CD4-positive, alpha-beta T cell (primary cell): ENCODE measurements around the gene RIOK2. TPM values are rescaled to one million over a fixed set of nuclear protein-coding genes. Genes with fewer than 3 reads are reported as not detected.

Source experiments
- ATAC-seq: fragments of 200-7000 bp; cut with Tn5 transposase; one replicate; pipeline ENCODE4 v1.10.0; 2022; ENCODE audit warnings: mild to moderate bottlenecking; ENCODE audit not compliant: poor library complexity
- CTCF ChIA-PET: fragments of 350-600 bp; sonication (Branson Sonifier 250); formaldehyde crosslinking; loops from one replicate; lab custom pipeline; 2021; ENCODE audit warnings: antibody characterized with exemption, inconsistent platforms; lab: Charles Lee
- POLR2A ChIA-PET: fragments of 350-600 bp; sonication (Branson Sonifier 250); formaldehyde crosslinking; loops from one replicate; lab custom pipeline; 2021; ENCODE audit warnings: antibody characterized with exemption, inconsistent platforms; lab: Charles Lee
- DNase-seq, 14 experiments: peaks; one replicate each; pipeline ENCODE4 v3.0.0-alpha.2; 2013 to 2020; ENCODE audit warnings: mixed read lengths in 2 of 14
- H3K27ac ChIP-seq, 2 donors: one replicate each; pipeline versions ENCODE4 v1.5.1 to v1.7.0; 2013; ENCODE audit warnings: low read length in 2 of 2, low read depth in 1 of 2, mild to moderate bottlenecking in 1 of 2
- H3K27me3 ChIP-seq, 2 experiments: 1 replicate in 1 of 2; 2 replicates in 1 of 2; pipeline versions ENCODE4 v1.6.1 to v1.7.0; 2013; ENCODE audit warnings: low read length in 2 of 2, control low read depth in 1 of 2, mild to moderate bottlenecking in 1 of 2, moderate library complexity in 1 of 2; ENCODE audit not compliant: insufficient read depth in 2 of 2, control insufficient read depth in 1 of 2
- H3K36me3 ChIP-seq: one replicate; pipeline ENCODE4 v1.6.1; 2013; ENCODE audit warnings: low read length, control low read depth; ENCODE audit not compliant: insufficient read depth
- H3K4me1 ChIP-seq: one replicate; pipeline ENCODE4 v1.6.1; 2013; ENCODE audit warnings: low read length, control low read depth; ENCODE audit not compliant: insufficient read depth
- H3K4me3 ChIP-seq: one replicate; pipeline ENCODE4 v1.5.1; 2013; ENCODE audit warnings: mild to moderate bottlenecking, low read length, moderate library complexity
- H3K9me3 ChIP-seq, 2 experiments: 1 replicate in 1 of 2; 2 replicates in 1 of 2; pipeline versions ENCODE4 v1.6.1 to v1.7.0; 2013; ENCODE audit warnings: low read length in 2 of 2, mild to moderate bottlenecking in 2 of 2, control low read depth in 1 of 2, moderate library complexity in 1 of 2; ENCODE audit not compliant: control insufficient read depth in 1 of 2, insufficient read depth in 1 of 2
- H3K27ac Mint-ChIP-seq: one replicate; pipeline ENCODE4 v1.8.0; 2020; ENCODE audit warnings: mixed read lengths
- H3K27me3 Mint-ChIP-seq: one replicate; pipeline ENCODE4 v1.8.0; 2021; ENCODE audit warnings: mixed read lengths
- H3K36me3 Mint-ChIP-seq: one replicate; pipeline ENCODE4 v1.8.0; 2021; ENCODE audit warnings: low read depth, mixed read lengths
- H3K4me1 Mint-ChIP-seq: one replicate; pipeline ENCODE4 v1.8.0; 2021; ENCODE audit warnings: low read depth, mixed read lengths
- H3K4me3 Mint-ChIP-seq: one replicate; pipeline ENCODE4 v1.8.0; 2020; ENCODE audit warnings: mild to moderate bottlenecking, mixed read lengths
- H3K9me3 Mint-ChIP-seq: one replicate; pipeline ENCODE4 v1.8.0; 2020; ENCODE audit warnings: mixed read lengths
- intact Hi-C, 2 experiments: fragments of 100-400 bp; cut with DNase I in 1 of 2; cut with micrococcal nuclease in 1 of 2; formaldehyde crosslinking; loops; one replicate each; pipeline versions ENCODE4 v1.15.1 to v1.9.0; 2023 to 2025; cut with DNase I, micrococcal nuclease
- total RNA-seq, 174 experiments: library from RNA in 2 of 174; stranded (reverse) in 2 of 174; gene quantifications; one replicate each; pipeline ENCODE4 v1.2.3 and lab custom pipeline; 2021 to 2026
- TF ChIP-seq, protein P1 (sequence below): fragments of 200-600 bp; IDR thresholded peaks from one replicate; pipeline ENCODE4 v1.8.0; 2022; ENCODE audit warnings: antibody characterized with exemption, mild to moderate bottlenecking

RIOK2 gene
- total RNA-seq, 2 experiments from 2014 or later: 25.1 to 26.0 TPM

- no peaks in the 10 kb centered on the region for H3K4me1 ChIP-seq
- Mint-ChIP-seq H3K36me3 (no peaks in the 10 kb centered on the region), H3K27ac (no peak overlapping the region), H3K9me3 (no peaks in the 10 kb centered on the region), H3K4me1 (peaks cover 10% of the 10 kb centered on the region), H3K27me3 (no peaks in the 10 kb centered on the region), H3K4me3 (no peak overlapping the region)
- intact Hi-C loops: no loop called here
- TF ChIP-seq, protein P1, sequence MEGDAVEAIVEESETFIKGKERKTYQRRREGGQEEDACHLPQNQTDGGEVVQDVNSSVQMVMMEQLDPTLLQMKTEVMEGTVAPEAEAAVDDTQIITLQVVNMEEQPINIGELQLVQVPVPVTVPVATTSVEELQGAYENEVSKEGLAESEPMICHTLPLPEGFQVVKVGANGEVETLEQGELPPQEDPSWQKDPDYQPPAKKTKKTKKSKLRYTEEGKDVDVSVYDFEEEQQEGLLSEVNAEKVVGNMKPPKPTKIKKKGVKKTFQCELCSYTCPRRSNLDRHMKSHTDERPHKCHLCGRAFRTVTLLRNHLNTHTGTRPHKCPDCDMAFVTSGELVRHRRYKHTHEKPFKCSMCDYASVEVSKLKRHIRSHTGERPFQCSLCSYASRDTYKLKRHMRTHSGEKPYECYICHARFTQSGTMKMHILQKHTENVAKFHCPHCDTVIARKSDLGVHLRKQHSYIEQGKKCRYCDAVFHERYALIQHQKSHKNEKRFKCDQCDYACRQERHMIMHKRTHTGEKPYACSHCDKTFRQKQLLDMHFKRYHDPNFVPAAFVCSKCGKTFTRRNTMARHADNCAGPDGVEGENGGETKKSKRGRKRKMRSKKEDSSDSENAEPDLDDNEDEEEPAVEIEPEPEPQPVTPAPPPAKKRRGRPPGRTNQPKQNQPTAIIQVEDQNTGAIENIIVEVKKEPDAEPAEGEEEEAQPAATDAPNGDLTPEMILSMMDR: no peak
- ATAC-seq (no peak), DNase-seq (no peak)
- POLR2A ChIA-PET: no interaction called here
- CTCF ChIA-PET: no interaction called here
- H3K27me3 ChIP-seq: no peaks in the 10 kb centered on the region
- H3K9me3 ChIP-seq: no peaks in the 10 kb centered on the region
- no peaks in the 10 kb centered on the region for H3K36me3 ChIP-seq
- no peak overlapping the region for H3K27ac ChIP-seq
- H3K4me3 ChIP-seq: no peak overlapping the region
These were observed 67.1 kb downstream of the RIOK2 start for GRCh38 chr5:97115932-97116331.

DNA sequence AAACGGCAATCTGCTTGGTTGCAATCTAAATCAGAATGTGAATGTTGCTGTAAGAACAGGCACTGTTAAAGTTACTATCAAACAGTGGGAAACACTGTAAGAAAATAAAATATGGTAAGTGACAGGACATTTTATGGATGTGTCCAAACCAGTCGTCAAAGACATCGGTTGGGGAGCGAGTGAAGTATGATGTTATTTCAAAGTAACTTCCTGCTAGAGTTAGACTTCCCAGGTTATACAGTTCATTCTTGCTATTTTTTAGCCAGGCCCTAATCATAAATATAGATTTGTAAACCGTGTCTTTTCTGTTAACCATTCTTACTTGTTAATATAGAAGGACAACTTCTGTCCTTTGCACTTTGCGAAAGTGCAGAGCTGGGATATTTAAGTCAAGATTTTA is 70.8 kb downstream of the RIOK2 start:
- no peak overlapping the region for H3K4me3 ChIP-seq
- no peak overlapping the region for H3K27ac ChIP-seq
- H3K4me1 ChIP-seq: no peaks in the 10 kb centered on the region
- POLR2A ChIA-PET: no interaction called here
- H3K4me3 Mint-ChIP-seq: no peak overlapping the region
- H3K9me3 Mint-ChIP-seq: no peaks in the 10 kb centered on the region
- peaks cover 10% of the 10 kb centered on the region for H3K4me1 Mint-ChIP-seq
- H3K36me3 ChIP-seq: no peaks in the 10 kb centered on the region
- H3K27me3 ChIP-seq: no peaks in the 10 kb centered on the region
- TF ChIP-seq, protein P1: no peak
- ATAC-seq (no peak), DNase-seq (no peak)
- H3K36me3 Mint-ChIP-seq: no peaks in the 10 kb centered on the region
- no peak overlapping the region for H3K27ac Mint-ChIP-seq
- H3K9me3 ChIP-seq: no peaks in the 10 kb centered on the region
- CTCF ChIA-PET: interaction anchor here (0.7 kb wide), 1 partner anchor 44 kb away, joined by 6 read pairs; no protein-coding TSS in a partner anchor
- H3K27me3 Mint-ChIP-seq: no peaks in the 10 kb centered on the region
- intact Hi-C loops: no loop called here

DNA sequence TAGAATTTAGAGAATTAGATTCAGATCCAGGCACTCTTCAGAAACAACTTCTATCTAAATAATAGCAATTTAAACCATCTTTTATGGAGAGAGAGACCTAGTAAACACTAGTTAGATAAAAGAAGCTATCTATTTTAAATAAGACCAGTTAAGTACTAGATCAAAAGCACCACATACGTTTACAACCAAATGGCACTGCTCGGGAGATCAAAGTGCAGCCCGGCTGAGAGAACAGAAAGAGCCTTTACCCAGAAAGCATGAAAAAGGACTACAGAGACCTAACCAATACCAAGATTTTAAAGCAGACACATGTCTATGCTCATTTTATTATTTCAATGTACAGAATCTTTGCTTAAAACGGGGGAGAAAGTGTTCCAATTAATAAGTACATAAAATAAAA is 71.4 kb downstream of the RIOK2 start:
- H3K27me3 Mint-ChIP-seq: no peaks in the 10 kb centered on the region
- H3K36me3 Mint-ChIP-seq: no peaks in the 10 kb centered on the region
- Histone ChIP-seq H3K36me3 (no peaks in the 10 kb centered on the region), H3K9me3 (no peaks in the 10 kb centered on the region), H3K27ac (no peak overlapping the region), H3K4me1 (no peaks in the 10 kb centered on the region), H3K27me3 (no peaks in the 10 kb centered on the region), H3K4me3 (no peak overlapping the region)
- CTCF ChIA-PET: interaction anchor here (1.5 kb wide), 1 partner anchor 8 kb away, joined by 3 read pairs; no protein-coding TSS in a partner anchor
- intact Hi-C loops: no loop called here
- no peak overlapping the region for H3K27ac Mint-ChIP-seq
- peaks cover 10% of the 10 kb centered on the region for H3K4me1 Mint-ChIP-seq
- H3K9me3 Mint-ChIP-seq: no peaks in the 10 kb centered on the region
- DNase-seq: no peak
- POLR2A ChIA-PET: no interaction called here
- H3K4me3 Mint-ChIP-seq: no peak overlapping the region
- ATAC-seq: no peak
- TF ChIP-seq, protein P1: no peak
